HepG2 (cell line): ENCODE results near the gene EOLA1. TPM values are rescaled to one million over a fixed set of nuclear protein-coding genes. Genes with fewer than 3 reads are reported as not detected.

Source experiments
- ATAC-seq: fragments of 200-7000 bp; cut with Tn5 transposase; 3 replicates; pipeline ENCODE4 v1.9.1; 2020; ENCODE audit warnings: mild to moderate bottlenecking, moderate library complexity
- BruUV-seq: library from RNA; stranded (reverse); fragments of 400-500 nt; replicated peaks from 2 replicates; lab custom pipeline; 2021; lab: Mats Ljungman, UMichigan
- CTCF ChIA-PET: fragments of 300-600 bp; formaldehyde crosslinking; extraction: SDS; loops from one replicate; lab custom pipeline; 2021; ENCODE audit warnings: low total read pairs, inconsistent platforms, low intra/inter-chr PET ratio; lab: Yijun Ruan, JAX
- POLR2A ChIA-PET: fragments of 350-600 bp; sonication (Branson Sonifier 250); formaldehyde crosslinking; loops from one replicate; lab custom pipeline; 2020; ENCODE audit warnings: antibody characterized with exemption, inconsistent platforms; lab: Yijun Ruan, JAX
- DNase-seq: peaks from one replicate; pipeline ENCODE4 v3.0.0-alpha.2; 2015; ENCODE audit warnings: low spot score
- FAIRE-seq: peaks from 3 replicates; lab custom pipeline; 2011; peaks lifted over from hg19 to GRCh38; lab: Jason Lieb, UNC
- H2AFZ ChIP-seq: one replicate; pipeline ENCODE4 v1.6.1; 2011; ENCODE audit warnings: low read length, inconsistent platforms
- H3K27ac ChIP-seq: fragments of 300-600 bp; 3 replicates; pipeline ENCODE4 v1.8.0; 2011; ENCODE audit warnings: mixed run types, mild to moderate bottlenecking, mixed read lengths, low read length, inconsistent platforms; ENCODE audit not compliant: insufficient read depth; ENCODE audit errors: extremely low read length
- H3K27me3 ChIP-seq, 2 experiments: fragments of 200-600 bp in 1 of 2; 2 replicates in 1 of 2; 3 replicates in 1 of 2; pipeline versions ENCODE4 v1.6.0 to v1.8.0; 2011; ENCODE audit warnings: low read length in 2 of 2, mild to moderate bottlenecking in 2 of 2, moderate library complexity in 2 of 2, inconsistent platforms in 1 of 2; ENCODE audit not compliant: insufficient read depth in 2 of 2, control insufficient read depth in 1 of 2
- H3K36me3 ChIP-seq, 2 experiments: fragments of 200-600 bp in 1 of 2; replicated peaks in 1 of 2; 2 replicates in 1 of 2; 3 replicates in 1 of 2; pipeline versions ENCODE4 v1.5.1 to v1.8.0; 2011; ENCODE audit warnings: low read length in 2 of 2, inconsistent platforms in 1 of 2; ENCODE audit not compliant: insufficient read depth in 2 of 2, control insufficient read depth in 1 of 2
- H3K4me1 ChIP-seq: 2 replicates; pipeline ENCODE4 v1.5.1; 2012; ENCODE audit warnings: low read length, inconsistent platforms; ENCODE audit not compliant: insufficient read depth
- H3K4me2 ChIP-seq: 2 replicates; pipeline ENCODE4 v1.6.0; 2011; ENCODE audit warnings: low read depth, low read length, inconsistent platforms
- H3K4me3 ChIP-seq, 3 experiments: fragments of 200-600 bp in 1 of 3; sonication (generic), shearing (Covaris generic) in 1 of 3; replicated peaks in 1 of 3; 2 replicates each; pipeline ENCODE4 v1.5.1; 2011 to 2016; ENCODE audit warnings: low read length in 3 of 3, inconsistent platforms in 2 of 3, low read depth in 2 of 3, mild to moderate bottlenecking in 2 of 3, control low read depth in 1 of 3, mixed read lengths in 1 of 3; ENCODE audit not compliant: insufficient read depth in 1 of 3
- H3K79me2 ChIP-seq: one replicate; pipeline ENCODE4 v1.6.1; 2011; ENCODE audit warnings: low read length, inconsistent platforms; ENCODE audit not compliant: insufficient read depth
- H3K9ac ChIP-seq: 2 replicates; pipeline ENCODE4 v1.6.0; 2011; ENCODE audit warnings: mild to moderate bottlenecking, low read depth, low read length, inconsistent platforms; ENCODE audit not compliant: insufficient read depth
- H3K9me3 ChIP-seq: 2 replicates; pipeline ENCODE4 v1.5.1; 2012; ENCODE audit warnings: mild to moderate bottlenecking, low read length
- H4K20me1 ChIP-seq: 2 replicates; pipeline ENCODE4 v1.6.0; 2011; ENCODE audit warnings: inconsistent platforms, mild to moderate bottlenecking, low read length, moderate library complexity; ENCODE audit not compliant: insufficient read depth
- DBP ChIP-seq: sonication (generic); formaldehyde crosslinking; IDR thresholded peaks from 2 replicates; pipeline ENCODE4 v1.4.0; 2020; ENCODE audit warnings: missing genetic modification reagents; ENCODE audit errors: not compliant biosample characterization
- HOXA3 ChIP-seq: sonication (generic); formaldehyde crosslinking; IDR thresholded peaks from 2 replicates; pipeline ENCODE4 v1.5.0; 2020; ENCODE audit warnings: missing genetic modification reagents
- IKZF4 ChIP-seq: sonication (generic); formaldehyde crosslinking; IDR thresholded peaks from 2 replicates; pipeline ENCODE4 v1.5.1; 2020; ENCODE audit warnings: borderline replicate concordance, mild to moderate bottlenecking, low read depth, missing genetic modification reagents; ENCODE audit errors: not compliant biosample characterization
- PATZ1 ChIP-seq: sonication (generic); formaldehyde crosslinking; IDR thresholded peaks from 2 replicates; pipeline ENCODE4 v1.4.0; 2020; ENCODE audit warnings: missing genetic modification reagents
- TCF12 ChIP-seq, 2 experiments: fragments of 450-650 bp in 1 of 2; sonication (generic) in 1 of 2; formaldehyde crosslinking in 1 of 2; IDR thresholded peaks; 2 replicates each; pipeline versions ENCODE4 v1.6.1 to v1.8.0; 2017 to 2022; ENCODE audit warnings: antibody characterized with exemption in 1 of 2, mild to moderate bottlenecking in 1 of 2, missing genetic modification reagents in 1 of 2, moderate library complexity in 1 of 2
- TSC22D2 ChIP-seq: sonication (generic); formaldehyde crosslinking; IDR thresholded peaks from 2 replicates; pipeline ENCODE4 v1.5.1; 2020; ENCODE audit warnings: missing genetic modification reagents, mild to moderate bottlenecking, borderline replicate concordance
- ZKSCAN8 ChIP-seq: IDR thresholded peaks from 2 replicates; pipeline ENCODE4 v1.6.1; 2016; ENCODE audit warnings: borderline replicate concordance, missing genetic modification reagents, missing compliant biosample characterization
- ZNF468 ChIP-seq: sonication (generic); formaldehyde crosslinking; IDR thresholded peaks from 2 replicates; pipeline ENCODE4 v1.8.0; 2022; ENCODE audit warnings: mild to moderate bottlenecking, moderate library complexity, missing genetic modification reagents
- ZNF574 ChIP-seq: sonication (generic); formaldehyde crosslinking; IDR thresholded peaks from 2 replicates; pipeline ENCODE4 v1.4.0; 2020; ENCODE audit warnings: missing genetic modification reagents
- ZNF687 ChIP-seq: sonication (generic); formaldehyde crosslinking; IDR thresholded peaks from 2 replicates; pipeline ENCODE4 v1.5.1; 2020; ENCODE audit warnings: mild to moderate bottlenecking, missing genetic modification reagents, moderate library complexity
- ZSCAN12 ChIP-seq: sonication (generic); formaldehyde crosslinking; IDR thresholded peaks from 2 replicates; pipeline ENCODE4 v1.9.0; 2021; ENCODE audit warnings: mild to moderate bottlenecking, missing genetic modification reagents
- WGBS: methylation state at CpG from one replicate; pipeline ENCODE4 v1.1.6; 2017; ENCODE audit warnings: low lambda C conversion rate; 5-methylcytosine and 5-hydroxymethylcytosine counted together
- in situ Hi-C: cut with HindIII; loops from 2 replicates; pipeline ENCODE4 v1.10.0; 2017; ENCODE audit warnings: low pct_unique_long_range_greater_than_20kb; ENCODE audit not compliant: extremely low pct_ligation_motif_present
- intact Hi-C: fragments of 100-400 bp; cut with micrococcal nuclease; formaldehyde crosslinking; loops from one replicate; pipeline ENCODE4 v1.10.0; 2022; ENCODE audit not compliant: unreplicated experiment
- polyA plus RNA-seq, 8 experiments: library from polyadenylated mRNA; depleted of rRNA in 3 of 8; stranded (reverse) in 7 of 8; unstranded in 1 of 8; fragments of >200 nt; fragmentation: Illumina TruSeq in 4 of 8; extraction: Trizol in 4 of 8; gene quantifications; 2 replicates each; pipeline versions ENCODE4 v1.2.1 to v1.2.3, GENCODE V29; 2011 to 2016; ENCODE audit warnings: low read depth in 4 of 8, missing spikeins in 1 of 8, mixed read lengths in 1 of 8; ENCODE audit not compliant: insufficient read depth in 1 of 8
- total RNA-seq, 5 experiments: library from RNA; depleted of rRNA; stranded (reverse); fragments of >200 nt; fragmentation: Illumina TruSeq; extraction: Trizol; gene quantifications; 2 replicates each; pipeline ENCODE4 v1.2.3, GENCODE V29; 2016; ENCODE audit warnings: low read depth in 1 of 5

EOLA1 gene
- total and polyA plus RNA-seq, 2 of the 13 experiments (the other 11 are each of a cell fraction or from before 2014, with no cell fraction given): 6.5 to 9.6 TPM

- TF ChIP-seq PATZ1 (CRISPR knock-in tag): no peak
- no peak for TF ChIP-seq ZNF574
- no peak for TF ChIP-seq TSC22D2 (CRISPR knock-in tag)
Measured at GRCh38 chrX:149513825-149514428, 26.9 kb upstream of the EOLA1 start (continued).

- Histone ChIP-seq H3K4me1 (peaks cover 10% of the 10 kb centered on the region; the same call in 1 of the 2 replicates), H4K20me1 (no peaks in the 10 kb centered on the region), H3K9ac (no peak overlapping the region), H2AFZ (no peak overlapping the region), H3K36me3 (no peaks in the 10 kb centered on the region), H3K79me2 (no peaks in the 10 kb centered on the region), H3K27ac (no peak overlapping the region), H3K9me3 (no peaks in the 10 kb centered on the region), H3K27me3 (no peaks in the 10 kb centered on the region), H3K4me3 (no peak overlapping the region), H3K4me2 (no peak overlapping the region)
- CTCF ChIA-PET: no interaction called here
- in situ Hi-C loops (no loop called here), intact Hi-C loops (no loop called here)
- FAIRE-seq (no peak), ATAC-seq (no peak), DNase-seq (no peak)
- WGBS: 89% methylated on average over 4 of the region's 4 CpGs
- POLR2A ChIA-PET: no interaction called here
- BruUV-seq: no TSS peak
- no peak for TF ChIP-seq ZKSCAN8 (CRISPR knock-in tag)
- no peak for TF ChIP-seq ZSCAN12 (CRISPR knock-in tag)
- no peak for TF ChIP-seq ZNF468 (CRISPR knock-in tag)
- no peak for TF ChIP-seq DBP (CRISPR knock-in tag)
- no peak for TF ChIP-seq IKZF4 (CRISPR knock-in tag)
- TF ChIP-seq ZNF687 (CRISPR knock-in tag): no peak
- TF ChIP-seq TCF12 (IDR thresholded peaks at IDR 0.05): no peak
- no peak for TF ChIP-seq TCF12 (CRISPR knock-in tag; IDR thresholded peaks at IDR 0.05)
- no peak for TF ChIP-seq HOXA3 (CRISPR knock-in tag)
Measured at GRCh38 chrX:149515954-149516602, 24.7 kb upstream of the EOLA1 start.
